ENCODE data around the gene GRIN2B. TPM values are rescaled to one million over a fixed set of nuclear protein-coding genes. Genes with fewer than 3 reads are reported as not detected.

Gene GRIN2B
- total and polyA plus RNA-seq, 4 donors, result under 0.01 to 0.03 (median 0.01) TPM; not detected in 1

- no peak for DNase-seq (ENCODE audit: low spot score)
- no peaks in the 10 kb centered on the region for H3K27me3 ChIP-seq (ENCODE audit: control insufficient read depth in 4 of 4, insufficient read depth in 4 of 4, low read length in 3 of 4)
These were observed 43.2 kb upstream of the GRIN2B start for GRCh38 chr12:14024591-14024990.

More at GRCh38 chr12:14024591-14024990, 43.2 kb upstream of the GRIN2B start:
- Histone ChIP-seq H3K9me3 (ENCODE audit: control insufficient read depth in 4 of 4, low read length in 3 of 4) (no peaks in the 10 kb centered on the region), H3K4me3 (ENCODE audit: low read depth in 1 of 3, low read length in 3 of 3) (no peak overlapping the region), H3K9ac (ENCODE audit: low read depth in 1 of 2, low read length in 2 of 2) (no peak overlapping the region), H3K4me1 (ENCODE audit: control insufficient read depth in 4 of 4, insufficient read depth in 4 of 4, low read length in 3 of 4) (no peaks in the 10 kb centered on the region), H3K27ac (ENCODE audit: low read depth in 1 of 2, low read length in 2 of 2) (no peak overlapping the region), H3K36me3 (ENCODE audit: control insufficient read depth in 4 of 4, insufficient read depth in 3 of 4, low read depth in 1 of 4, low read length in 3 of 4) (no peaks in the 10 kb centered on the region)
- TF ChIP-seq JUND (IDR thresholded peaks at IDR 0.05), result no peak
- no peak for TF ChIP-seq TAF1 (conservative IDR thresholded peaks at IDR 0.05)
- no peak for TF ChIP-seq EGR1 (IDR thresholded peaks at IDR 0.05; ENCODE audit: low read depth in 2 of 2)
- TF ChIP-seq NR2F2 (IDR thresholded peaks at IDR 0.05), result no peak
- no peak for TF ChIP-seq RAD21 (IDR thresholded peaks at IDR 0.05)
- no peak for TF ChIP-seq REST (IDR thresholded peaks at IDR 0.05)
- TF ChIP-seq YY1 (IDR thresholded peaks at IDR 0.05), result no peak
- TF ChIP-seq, protein P1, sequence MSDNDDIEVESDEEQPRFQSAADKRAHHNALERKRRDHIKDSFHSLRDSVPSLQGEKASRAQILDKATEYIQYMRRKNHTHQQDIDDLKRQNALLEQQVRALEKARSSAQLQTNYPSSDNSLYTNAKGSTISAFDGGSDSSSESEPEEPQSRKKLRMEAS (IDR thresholded peaks at IDR 0.05), result no peak
- TF ChIP-seq FOXA1 (IDR thresholded peaks at IDR 0.05), result no peak
- TF ChIP-seq CTCF (IDR thresholded peaks at IDR 0.05; ENCODE audit: low read depth, low read length, missing input control), result no peak
- TF ChIP-seq GABPA (IDR thresholded peaks at IDR 0.05 in 1 of 2, conservative IDR thresholded peaks at IDR 0.05 in 1 of 2), result no peak
- TF ChIP-seq, protein P2, sequence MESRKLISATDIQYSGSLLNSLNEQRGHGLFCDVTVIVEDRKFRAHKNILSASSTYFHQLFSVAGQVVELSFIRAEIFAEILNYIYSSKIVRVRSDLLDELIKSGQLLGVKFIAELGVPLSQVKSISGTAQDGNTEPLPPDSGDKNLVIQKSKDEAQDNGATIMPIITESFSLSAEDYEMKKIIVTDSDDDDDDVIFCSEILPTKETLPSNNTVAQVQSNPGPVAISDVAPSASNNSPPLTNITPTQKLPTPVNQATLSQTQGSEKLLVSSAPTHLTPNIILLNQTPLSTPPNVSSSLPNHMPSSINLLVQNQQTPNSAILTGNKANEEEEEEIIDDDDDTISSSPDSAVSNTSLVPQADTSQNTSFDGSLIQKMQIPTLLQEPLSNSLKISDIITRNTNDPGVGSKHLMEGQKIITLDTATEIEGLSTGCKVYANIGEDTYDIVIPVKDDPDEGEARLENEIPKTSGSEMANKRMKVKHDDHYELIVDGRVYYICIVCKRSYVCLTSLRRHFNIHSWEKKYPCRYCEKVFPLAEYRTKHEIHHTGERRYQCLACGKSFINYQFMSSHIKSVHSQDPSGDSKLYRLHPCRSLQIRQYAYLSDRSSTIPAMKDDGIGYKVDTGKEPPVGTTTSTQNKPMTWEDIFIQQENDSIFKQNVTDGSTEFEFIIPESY (IDR thresholded peaks at IDR 0.05), result no peak
- no peak for TF ChIP-seq HNF4G (IDR thresholded peaks at IDR 0.05)
- TF ChIP-seq RXRA (IDR thresholded peaks at IDR 0.05), result no peak
- no peak for TF ChIP-seq SP1 (IDR thresholded peaks at IDR 0.05)
- TF ChIP-seq, protein P3, sequence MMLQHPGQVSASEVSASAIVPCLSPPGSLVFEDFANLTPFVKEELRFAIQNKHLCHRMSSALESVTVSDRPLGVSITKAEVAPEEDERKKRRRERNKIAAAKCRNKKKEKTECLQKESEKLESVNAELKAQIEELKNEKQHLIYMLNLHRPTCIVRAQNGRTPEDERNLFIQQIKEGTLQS (IDR thresholded peaks at IDR 0.05), result no peak

Measured in liver (tissue), 9 donors.